K562 (cell line): ENCODE measurements around the gene TYMP. TPM values are rescaled to one million over a fixed set of nuclear protein-coding genes. Genes with fewer than 3 reads are reported as not detected.
A peak's percentile ranks its signal among the peaks of the same experiment; 100 is the strongest.

Experiments used
- ATF1 ChIP-seq, 2 experiments: fragments of 450-650 bp in 1 of 2; IDR thresholded peaks; 2 replicates each; pipeline ENCODE4 v1.6.1; 2016; ENCODE audit warnings: missing compliant biosample characterization in 1 of 2, missing genetic modification characterization in 1 of 2
- HDAC1 ChIP-seq, 2 experiments: fragments of 450-650 bp; IDR thresholded peaks; 2 replicates each; pipeline ENCODE4 v1.6.1; 2016 to 2017; ENCODE audit warnings: inconsistent platforms in 1 of 2, mild to moderate bottlenecking in 1 of 2, moderate library complexity in 1 of 2
- KLF13 ChIP-seq: fragments of 450-650 bp; IDR thresholded peaks from 2 replicates; pipeline ENCODE4 v1.6.1; 2016; ENCODE audit warnings: missing genetic modification characterization, low read depth, mild to moderate bottlenecking, missing compliant biosample characterization, moderate library complexity, borderline replicate concordance
- MYC ChIP-seq, 2 experiments: fragments of 250-450 bp in 1 of 2; sonication (Bioruptor Pico) in 1 of 2; IDR thresholded peaks; 2 replicates each; pipeline versions ENCODE4 v1.5.1 to v1.6.1; 2012 to 2021; ENCODE audit warnings: low read depth in 2 of 2, borderline replicate concordance in 1 of 2, improper control_type of control experiment in 1 of 2, low read length in 1 of 2, mild to moderate bottlenecking in 1 of 2, moderate library complexity in 1 of 2
- PHF8 ChIP-seq: fragments of 200-600 bp; sonication (generic); IDR thresholded peaks from 2 replicates; pipeline ENCODE4 v1.6.1; 2012; ENCODE audit warnings: mixed run types, mild to moderate bottlenecking, inconsistent platforms, low read length, moderate library complexity, borderline replicate concordance
- POLR2A ChIP-seq: fragments of 450-650 bp; conservative IDR thresholded peaks from 2 replicates; pipeline ENCODE4 v1.6.1; 2016
- POLR2AphosphoS5 ChIP-seq: IDR thresholded peaks from 2 replicates; pipeline ENCODE4 v1.6.1; 2011; ENCODE audit warnings: mild to moderate bottlenecking, low read depth, low read length, moderate library complexity; ENCODE audit not compliant: control insufficient read depth, insufficient read depth
- ZNF384 ChIP-seq: IDR thresholded peaks from 2 replicates; pipeline ENCODE4 v1.6.1; 2012; ENCODE audit warnings: low read depth, low read length, improper control_type of control experiment
- ZNF668 ChIP-seq: fragments of 250-450 bp; sonication (Bioruptor Pico); IDR thresholded peaks from 2 replicates; pipeline ENCODE4 v1.8.0; 2022; ENCODE audit warnings: mild to moderate bottlenecking, inconsistent platforms
- polyA plus RNA-seq, 8 experiments: library from polyadenylated mRNA; depleted of rRNA in 4 of 8; stranded (reverse) in 5 of 8; unstranded in 3 of 8; fragments of >200 nt; fragmentation: Nextera tagmentation in 2 of 8; fragmentation: Illumina TruSeq in 1 of 8; extraction: Ambion mirVana in 2 of 8; extraction: Trizol in 1 of 8; gene quantifications; 2 replicates each; pipeline versions ENCODE4 v1.2.1 to v1.2.3, GENCODE V29; 2011 to 2014; ENCODE audit warnings: inconsistent platforms in 1 of 8, missing spikeins in 1 of 8
- total RNA-seq, 7 experiments: library from RNA; depleted of rRNA in 6 of 7; stranded (reverse); fragments of >200 nt in 6 of 7; fragmentation: Illumina TruSeq in 2 of 7; extraction: Trizol in 2 of 7; gene quantifications; 2 replicates each; pipeline versions ENCODE4 v1.2.1 to v1.2.3, GENCODE V29; 2011 to 2021; ENCODE audit warnings: low replicate concordance in 1 of 7
- TF ChIP-seq, protein P1 (sequence below): sonication (generic); formaldehyde crosslinking; IDR thresholded peaks from 2 replicates; pipeline ENCODE4 v1.8.0; 2022; ENCODE audit warnings: mild to moderate bottlenecking, missing genetic modification reagents
- TF ChIP-seq, protein P2 (sequence below): fragments of 150-350 bp; IDR thresholded peaks from 2 replicates; pipeline ENCODE4 v1.6.1; 2014; ENCODE audit warnings: low read depth, mild to moderate bottlenecking, low read length, borderline replicate concordance

Gene TYMP
- total and polyA plus RNA-seq, 9 of the 15 experiments (the other 6 are each of a cell fraction or from before 2014, with no cell fraction given): 0.03 to 4.0 (median 2.4) TPM; not detected in 4

DNA sequence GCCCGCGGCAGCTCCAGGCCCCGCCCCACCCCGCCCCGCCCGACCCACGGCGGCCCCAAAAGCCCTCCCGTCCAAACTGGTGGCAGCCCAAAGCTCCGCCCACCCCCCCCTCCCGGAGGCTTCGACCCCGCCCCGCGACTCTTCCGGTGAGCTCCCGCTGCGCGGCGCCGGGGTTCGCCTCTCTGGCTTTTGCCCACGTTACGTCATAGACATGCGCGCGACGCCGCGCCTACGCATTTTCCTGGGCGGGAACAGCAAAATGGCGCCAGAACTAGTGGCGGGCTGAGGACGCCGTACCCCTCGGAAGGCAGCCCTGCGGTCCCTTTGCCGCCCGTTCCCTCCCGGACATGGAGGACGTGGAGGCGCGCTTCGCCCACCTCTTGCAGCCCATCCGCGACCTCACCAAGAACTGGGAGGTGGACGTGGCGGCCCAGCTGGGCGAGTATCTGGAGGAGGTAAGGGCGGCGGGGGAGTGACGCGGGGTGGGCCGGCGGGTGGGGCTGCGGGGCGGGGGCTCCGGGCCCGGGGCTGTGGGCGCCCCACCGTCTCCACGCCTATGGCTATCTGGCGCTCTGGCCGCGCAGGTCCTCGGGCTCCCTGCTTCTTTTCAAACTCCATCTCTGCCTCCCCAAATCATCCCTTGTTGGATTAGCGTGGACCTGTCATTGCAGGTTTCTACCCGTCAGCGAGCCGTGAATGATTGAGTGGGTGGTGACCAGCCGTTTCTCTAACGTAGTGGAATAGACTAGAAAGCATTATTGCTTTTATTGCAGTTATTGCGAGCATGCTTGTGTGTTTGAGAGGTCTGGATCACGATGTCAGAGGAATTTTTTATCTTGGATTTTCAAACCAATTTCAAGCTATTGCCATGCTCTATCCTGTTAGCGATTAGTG lies 21.6 kb downstream of the TYMP start, which contains the start of gene NCAPH2 (continued):
- TF ChIP-seq, protein P1, sequence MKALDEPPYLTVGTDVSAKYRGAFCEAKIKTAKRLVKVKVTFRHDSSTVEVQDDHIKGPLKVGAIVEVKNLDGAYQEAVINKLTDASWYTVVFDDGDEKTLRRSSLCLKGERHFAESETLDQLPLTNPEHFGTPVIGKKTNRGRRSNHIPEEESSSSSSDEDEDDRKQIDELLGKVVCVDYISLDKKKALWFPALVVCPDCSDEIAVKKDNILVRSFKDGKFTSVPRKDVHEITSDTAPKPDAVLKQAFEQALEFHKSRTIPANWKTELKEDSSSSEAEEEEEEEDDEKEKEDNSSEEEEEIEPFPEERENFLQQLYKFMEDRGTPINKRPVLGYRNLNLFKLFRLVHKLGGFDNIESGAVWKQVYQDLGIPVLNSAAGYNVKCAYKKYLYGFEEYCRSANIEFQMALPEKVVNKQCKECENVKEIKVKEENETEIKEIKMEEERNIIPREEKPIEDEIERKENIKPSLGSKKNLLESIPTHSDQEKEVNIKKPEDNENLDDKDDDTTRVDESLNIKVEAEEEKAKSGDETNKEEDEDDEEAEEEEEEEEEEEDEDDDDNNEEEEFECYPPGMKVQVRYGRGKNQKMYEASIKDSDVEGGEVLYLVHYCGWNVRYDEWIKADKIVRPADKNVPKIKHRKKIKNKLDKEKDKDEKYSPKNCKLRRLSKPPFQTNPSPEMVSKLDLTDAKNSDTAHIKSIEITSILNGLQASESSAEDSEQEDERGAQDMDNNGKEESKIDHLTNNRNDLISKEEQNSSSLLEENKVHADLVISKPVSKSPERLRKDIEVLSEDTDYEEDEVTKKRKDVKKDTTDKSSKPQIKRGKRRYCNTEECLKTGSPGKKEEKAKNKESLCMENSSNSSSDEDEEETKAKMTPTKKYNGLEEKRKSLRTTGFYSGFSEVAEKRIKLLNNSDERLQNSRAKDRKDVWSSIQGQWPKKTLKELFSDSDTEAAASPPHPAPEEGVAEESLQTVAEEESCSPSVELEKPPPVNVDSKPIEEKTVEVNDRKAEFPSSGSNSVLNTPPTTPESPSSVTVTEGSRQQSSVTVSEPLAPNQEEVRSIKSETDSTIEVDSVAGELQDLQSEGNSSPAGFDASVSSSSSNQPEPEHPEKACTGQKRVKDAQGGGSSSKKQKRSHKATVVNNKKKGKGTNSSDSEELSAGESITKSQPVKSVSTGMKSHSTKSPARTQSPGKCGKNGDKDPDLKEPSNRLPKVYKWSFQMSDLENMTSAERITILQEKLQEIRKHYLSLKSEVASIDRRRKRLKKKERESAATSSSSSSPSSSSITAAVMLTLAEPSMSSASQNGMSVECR (CRISPR knock-in tag): peak; percentile 80
- TF ChIP-seq ATF1 (CRISPR knock-in tag; IDR thresholded peaks at IDR 0.05): peak; percentile 85
- peak; percentile 97 for TF ChIP-seq ATF1 (tag; IDR thresholded peaks at IDR 0.05)
- no peak for TF ChIP-seq ZNF384
- peak; percentile 45; the same call in 1 of the 2 replicates for TF ChIP-seq MYC (IDR thresholded peaks at IDR 0.05; ENCODE audit: low read depth, low read length)
- no peak for TF ChIP-seq MYC (CRISPR knock-in tag; IDR thresholded peaks at IDR 0.05; ENCODE audit: borderline replicate concordance, low read depth)
- TF ChIP-seq ZNF668: no peak
- TF ChIP-seq PHF8: peak; percentile 66; the same call in 1 of the 2 replicates
- TF ChIP-seq KLF13 (tag): peak; percentile 17; the same call in 1 of the 2 replicates
- TF ChIP-seq POLR2A: peak; percentile 86
- TF ChIP-seq HDAC1 (IDR thresholded peaks at IDR 0.05): peak in 1 of 2 experiments; percentile 86; a peak in 2 of 4 replicates
- peak; percentile 74; the same call in 1 of the 2 replicates for TF ChIP-seq POLR2AphosphoS5
- TF ChIP-seq, protein P2, sequence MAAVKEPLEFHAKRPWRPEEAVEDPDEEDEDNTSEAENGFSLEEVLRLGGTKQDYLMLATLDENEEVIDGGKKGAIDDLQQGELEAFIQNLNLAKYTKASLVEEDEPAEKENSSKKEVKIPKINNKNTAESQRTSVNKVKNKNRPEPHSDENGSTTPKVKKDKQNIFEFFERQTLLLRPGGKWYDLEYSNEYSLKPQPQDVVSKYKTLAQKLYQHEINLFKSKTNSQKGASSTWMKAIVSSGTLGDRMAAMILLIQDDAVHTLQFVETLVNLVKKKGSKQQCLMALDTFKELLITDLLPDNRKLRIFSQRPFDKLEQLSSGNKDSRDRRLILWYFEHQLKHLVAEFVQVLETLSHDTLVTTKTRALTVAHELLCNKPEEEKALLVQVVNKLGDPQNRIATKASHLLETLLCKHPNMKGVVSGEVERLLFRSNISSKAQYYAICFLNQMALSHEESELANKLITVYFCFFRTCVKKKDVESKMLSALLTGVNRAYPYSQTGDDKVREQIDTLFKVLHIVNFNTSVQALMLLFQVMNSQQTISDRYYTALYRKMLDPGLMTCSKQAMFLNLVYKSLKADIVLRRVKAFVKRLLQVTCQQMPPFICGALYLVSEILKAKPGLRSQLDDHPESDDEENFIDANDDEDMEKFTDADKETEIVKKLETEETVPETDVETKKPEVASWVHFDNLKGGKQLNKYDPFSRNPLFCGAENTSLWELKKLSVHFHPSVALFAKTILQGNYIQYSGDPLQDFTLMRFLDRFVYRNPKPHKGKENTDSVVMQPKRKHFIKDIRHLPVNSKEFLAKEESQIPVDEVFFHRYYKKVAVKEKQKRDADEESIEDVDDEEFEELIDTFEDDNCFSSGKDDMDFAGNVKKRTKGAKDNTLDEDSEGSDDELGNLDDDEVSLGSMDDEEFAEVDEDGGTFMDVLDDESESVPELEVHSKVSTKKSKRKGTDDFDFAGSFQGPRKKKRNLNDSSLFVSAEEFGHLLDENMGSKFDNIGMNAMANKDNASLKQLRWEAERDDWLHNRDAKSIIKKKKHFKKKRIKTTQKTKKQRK: no peak
